Suprapubic skin (tissue), 4 donors: ENCODE measurements around the gene SLC25A47.
"Not testable (repeated sequence)": the region's sequence is repeated elsewhere in the genome, so short reads cannot be mapped to it uniquely, and the experiment has no call there.

Experiments used
- CTCF ChIP-seq, 2 donors: fragments of 200-600 bp in 1 of 2; fragments of 450-650 bp in 1 of 2; sonication (generic) in 1 of 2; IDR thresholded peaks; one replicate each; pipeline ENCODE4 v1.5.1; 2016 to 2019; ENCODE audit warnings: antibody characterized with exemption in 2 of 2, mild to moderate bottlenecking in 1 of 2, moderate library complexity in 1 of 2
- EP300 ChIP-seq: sonication (generic); formaldehyde crosslinking; IDR thresholded peaks from one replicate; pipeline ENCODE4 v1.6.1; 2017; ENCODE audit warnings: antibody characterized with exemption
- POLR2A ChIP-seq, 2 donors: fragments of 450-650 bp; IDR thresholded peaks; one replicate each; pipeline ENCODE4 v1.6.1; 2017; ENCODE audit warnings: antibody characterized with exemption in 2 of 2, mild to moderate bottlenecking in 2 of 2, moderate library complexity in 2 of 2
- POLR2AphosphoS5 ChIP-seq, 3 donors: sonication (generic); formaldehyde crosslinking; IDR thresholded peaks; one replicate each; pipeline ENCODE4 v1.6.1; 2017; ENCODE audit warnings: antibody characterized with exemption in 3 of 3

- not testable (repeated sequence) for TF ChIP-seq CTCF (IDR thresholded peaks at IDR 0.05); EP300; POLR2A (IDR thresholded peaks at IDR 0.05); POLR2AphosphoS5 (IDR thresholded peaks at IDR 0.05)
Measured at GRCh38 chr14:100312110-100312876, 10.8 kb upstream of the SLC25A47 start.
